ENCODE data around the gene FAM193B. TPM values are rescaled to one million over a fixed set of nuclear protein-coding genes. Genes with fewer than 3 reads are reported as not detected.
A peak's percentile ranks its signal among the peaks of the same experiment; 100 is the strongest.

The FAM193B gene
- total and polyA plus RNA-seq, 4 donors: 14.3 to 31.8 (median 15.8) TPM

DNA sequence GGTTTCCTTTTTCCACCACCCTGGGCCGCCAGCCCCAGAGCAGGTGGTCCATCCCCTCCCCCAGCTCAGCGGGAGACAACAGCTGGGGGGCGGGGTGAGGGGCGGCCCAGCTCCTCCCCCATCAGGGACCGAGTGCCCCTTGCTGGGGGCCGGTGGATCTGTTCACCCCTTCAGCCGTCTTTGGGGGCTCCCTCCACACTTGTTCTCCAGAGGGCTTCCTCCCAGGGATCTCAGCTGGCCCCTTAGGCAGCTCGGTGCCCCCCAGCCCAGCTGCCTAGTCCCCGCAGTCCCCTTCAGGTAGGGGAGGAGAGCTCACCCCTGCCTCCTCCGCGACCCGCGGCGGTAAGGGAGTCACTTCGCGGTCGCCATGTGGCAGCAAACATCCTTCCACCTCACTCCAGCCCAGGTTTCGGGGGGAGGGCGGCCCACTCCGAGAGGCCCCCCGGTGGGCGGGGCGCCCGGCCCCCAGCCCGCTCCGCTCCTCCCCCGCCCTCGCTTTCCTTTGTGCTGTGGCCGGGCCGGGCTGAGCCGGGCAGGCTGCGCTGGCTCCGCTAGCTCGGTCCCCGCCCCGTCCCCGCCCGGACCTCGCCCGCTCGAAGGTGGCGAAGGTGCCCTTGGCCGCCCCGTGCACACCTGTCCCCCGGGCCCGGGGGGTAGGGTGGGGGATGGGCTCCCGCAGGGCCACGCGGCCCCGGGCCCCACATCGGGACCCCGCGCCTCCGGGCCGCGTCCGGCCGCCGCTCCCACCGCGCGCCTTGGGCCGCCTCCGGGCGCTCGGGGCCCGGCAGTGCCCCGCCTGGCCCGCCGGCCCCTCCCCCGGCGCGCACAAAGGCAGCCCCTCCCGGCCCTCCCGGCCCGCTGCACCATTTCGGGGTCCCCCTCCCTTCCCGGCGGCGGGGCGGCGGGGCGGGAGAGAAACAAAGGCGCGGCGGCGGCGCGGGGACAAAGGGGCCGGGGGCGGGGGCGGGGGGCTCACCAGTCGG, 81.6 kb downstream of the FAM193B start:
- no peak for DNase-seq (ENCODE audit: low spot score)
- peaks cover 0 to 6% (median 3%) of the 10 kb centered on the region in 4 donors for H3K4me1 ChIP-seq (ENCODE audit: control insufficient read depth in 4 of 4, insufficient read depth in 4 of 4, low read length in 3 of 4)
- WGBS: 6% methylated on average over 93 of the region's 93 CpGs

More for the DNA sequence above, 81.6 kb downstream of the FAM193B start:
- H3K9me3 ChIP-seq (ENCODE audit: control insufficient read depth in 4 of 4, low read length in 3 of 4): no peaks in the 10 kb centered on the region
- no peaks in the 10 kb centered on the region for H3K36me3 ChIP-seq (ENCODE audit: control insufficient read depth in 4 of 4, insufficient read depth in 3 of 4, low read depth in 1 of 4, low read length in 3 of 4)
- no peak overlapping the region for H3K9ac ChIP-seq (ENCODE audit: low read depth in 1 of 2, low read length in 2 of 2)
- H3K27ac ChIP-seq (ENCODE audit: low read depth in 1 of 2, low read length in 2 of 2): no peak overlapping the region
- TF ChIP-seq HNF4A (conservative IDR thresholded peaks at IDR 0.05) (no peak), SP1 (IDR thresholded peaks at IDR 0.05) (no peak), GABPA (IDR thresholded peaks at IDR 0.05 in 1 of 2, conservative IDR thresholded peaks at IDR 0.05 in 1 of 2) (no peak), RAD21 (IDR thresholded peaks at IDR 0.05) (no peak), RXRA (IDR thresholded peaks at IDR 0.05) (no peak), TAF1 (conservative IDR thresholded peaks at IDR 0.05) (no peak), JUND (IDR thresholded peaks at IDR 0.05) (no peak), HNF4G (IDR thresholded peaks at IDR 0.05) (no peak), YY1 (IDR thresholded peaks at IDR 0.05) (no peak), FOXA1 (IDR thresholded peaks at IDR 0.05) (no peak)
- TF ChIP-seq, protein P1, sequence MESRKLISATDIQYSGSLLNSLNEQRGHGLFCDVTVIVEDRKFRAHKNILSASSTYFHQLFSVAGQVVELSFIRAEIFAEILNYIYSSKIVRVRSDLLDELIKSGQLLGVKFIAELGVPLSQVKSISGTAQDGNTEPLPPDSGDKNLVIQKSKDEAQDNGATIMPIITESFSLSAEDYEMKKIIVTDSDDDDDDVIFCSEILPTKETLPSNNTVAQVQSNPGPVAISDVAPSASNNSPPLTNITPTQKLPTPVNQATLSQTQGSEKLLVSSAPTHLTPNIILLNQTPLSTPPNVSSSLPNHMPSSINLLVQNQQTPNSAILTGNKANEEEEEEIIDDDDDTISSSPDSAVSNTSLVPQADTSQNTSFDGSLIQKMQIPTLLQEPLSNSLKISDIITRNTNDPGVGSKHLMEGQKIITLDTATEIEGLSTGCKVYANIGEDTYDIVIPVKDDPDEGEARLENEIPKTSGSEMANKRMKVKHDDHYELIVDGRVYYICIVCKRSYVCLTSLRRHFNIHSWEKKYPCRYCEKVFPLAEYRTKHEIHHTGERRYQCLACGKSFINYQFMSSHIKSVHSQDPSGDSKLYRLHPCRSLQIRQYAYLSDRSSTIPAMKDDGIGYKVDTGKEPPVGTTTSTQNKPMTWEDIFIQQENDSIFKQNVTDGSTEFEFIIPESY (IDR thresholded peaks at IDR 0.05): no peak
- TF ChIP-seq, protein P2, sequence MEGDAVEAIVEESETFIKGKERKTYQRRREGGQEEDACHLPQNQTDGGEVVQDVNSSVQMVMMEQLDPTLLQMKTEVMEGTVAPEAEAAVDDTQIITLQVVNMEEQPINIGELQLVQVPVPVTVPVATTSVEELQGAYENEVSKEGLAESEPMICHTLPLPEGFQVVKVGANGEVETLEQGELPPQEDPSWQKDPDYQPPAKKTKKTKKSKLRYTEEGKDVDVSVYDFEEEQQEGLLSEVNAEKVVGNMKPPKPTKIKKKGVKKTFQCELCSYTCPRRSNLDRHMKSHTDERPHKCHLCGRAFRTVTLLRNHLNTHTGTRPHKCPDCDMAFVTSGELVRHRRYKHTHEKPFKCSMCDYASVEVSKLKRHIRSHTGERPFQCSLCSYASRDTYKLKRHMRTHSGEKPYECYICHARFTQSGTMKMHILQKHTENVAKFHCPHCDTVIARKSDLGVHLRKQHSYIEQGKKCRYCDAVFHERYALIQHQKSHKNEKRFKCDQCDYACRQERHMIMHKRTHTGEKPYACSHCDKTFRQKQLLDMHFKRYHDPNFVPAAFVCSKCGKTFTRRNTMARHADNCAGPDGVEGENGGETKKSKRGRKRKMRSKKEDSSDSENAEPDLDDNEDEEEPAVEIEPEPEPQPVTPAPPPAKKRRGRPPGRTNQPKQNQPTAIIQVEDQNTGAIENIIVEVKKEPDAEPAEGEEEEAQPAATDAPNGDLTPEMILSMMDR (IDR thresholded peaks at IDR 0.05; ENCODE audit: low read depth, low read length, missing input control): no peak
- TF ChIP-seq, protein P3, sequence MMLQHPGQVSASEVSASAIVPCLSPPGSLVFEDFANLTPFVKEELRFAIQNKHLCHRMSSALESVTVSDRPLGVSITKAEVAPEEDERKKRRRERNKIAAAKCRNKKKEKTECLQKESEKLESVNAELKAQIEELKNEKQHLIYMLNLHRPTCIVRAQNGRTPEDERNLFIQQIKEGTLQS (IDR thresholded peaks at IDR 0.05): no peak
- TF ChIP-seq, protein P4, sequence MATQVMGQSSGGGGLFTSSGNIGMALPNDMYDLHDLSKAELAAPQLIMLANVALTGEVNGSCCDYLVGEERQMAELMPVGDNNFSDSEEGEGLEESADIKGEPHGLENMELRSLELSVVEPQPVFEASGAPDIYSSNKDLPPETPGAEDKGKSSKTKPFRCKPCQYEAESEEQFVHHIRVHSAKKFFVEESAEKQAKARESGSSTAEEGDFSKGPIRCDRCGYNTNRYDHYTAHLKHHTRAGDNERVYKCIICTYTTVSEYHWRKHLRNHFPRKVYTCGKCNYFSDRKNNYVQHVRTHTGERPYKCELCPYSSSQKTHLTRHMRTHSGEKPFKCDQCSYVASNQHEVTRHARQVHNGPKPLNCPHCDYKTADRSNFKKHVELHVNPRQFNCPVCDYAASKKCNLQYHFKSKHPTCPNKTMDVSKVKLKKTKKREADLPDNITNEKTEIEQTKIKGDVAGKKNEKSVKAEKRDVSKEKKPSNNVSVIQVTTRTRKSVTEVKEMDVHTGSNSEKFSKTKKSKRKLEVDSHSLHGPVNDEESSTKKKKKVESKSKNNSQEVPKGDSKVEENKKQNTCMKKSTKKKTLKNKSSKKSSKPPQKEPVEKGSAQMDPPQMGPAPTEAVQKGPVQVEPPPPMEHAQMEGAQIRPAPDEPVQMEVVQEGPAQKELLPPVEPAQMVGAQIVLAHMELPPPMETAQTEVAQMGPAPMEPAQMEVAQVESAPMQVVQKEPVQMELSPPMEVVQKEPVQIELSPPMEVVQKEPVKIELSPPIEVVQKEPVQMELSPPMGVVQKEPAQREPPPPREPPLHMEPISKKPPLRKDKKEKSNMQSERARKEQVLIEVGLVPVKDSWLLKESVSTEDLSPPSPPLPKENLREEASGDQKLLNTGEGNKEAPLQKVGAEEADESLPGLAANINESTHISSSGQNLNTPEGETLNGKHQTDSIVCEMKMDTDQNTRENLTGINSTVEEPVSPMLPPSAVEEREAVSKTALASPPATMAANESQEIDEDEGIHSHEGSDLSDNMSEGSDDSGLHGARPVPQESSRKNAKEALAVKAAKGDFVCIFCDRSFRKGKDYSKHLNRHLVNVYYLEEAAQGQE (IDR thresholded peaks at IDR 0.05): no peak
- peak overlapping the region in 1 of 3 donors; percentile 57 for H3K4me3 ChIP-seq (ENCODE audit: low read depth in 1 of 3, low read length in 3 of 3)
- H3K27me3 ChIP-seq (ENCODE audit: control insufficient read depth in 4 of 4, insufficient read depth in 4 of 4, low read length in 3 of 4): no peaks in the 10 kb centered on the region
